RWPE1 (cell line): Measurements from ENCODE around the gene ARMC7.
"Not testable (repeated sequence)": the region's sequence is repeated elsewhere in the genome, so short reads cannot be mapped to it uniquely, and the experiment has no call there.

Experiments
- CTCF ChIA-PET: fragments of 350-600 bp; sonication (Branson Sonifier 250); formaldehyde crosslinking; extraction: SDS; loops from one replicate; lab custom pipeline; 2021; lab: Yijun Ruan, JAX
- POLR2A ChIA-PET: fragments of 400-600 bp; formaldehyde crosslinking; extraction: SDS; loops from one replicate; lab custom pipeline; 2020; ENCODE audit warnings: antibody characterized with exemption; ENCODE audit not compliant: low non-redundant PET; lab: Yijun Ruan, JAX
- DNase-seq: peaks from one replicate; pipeline ENCODE4 v3.0.0; 2012; ENCODE audit warnings: low spot score
- H3K27ac ChIP-seq: fragments of 450-650 bp; 2 replicates; pipeline ENCODE4 v1.5.1; 2017
- TF ChIP-seq, protein P1 (sequence below): fragments of 450-650 bp; conservative IDR thresholded peaks from 2 replicates; pipeline ENCODE4 v1.5.1; 2017; ENCODE audit warnings: low read depth, mild to moderate bottlenecking

ARMC7 gene

GRCh38 chr17:75069783-75070182, 40.0 kb upstream of the ARMC7 start:
- DNase-seq, result peak; percentile 54
- POLR2A ChIA-PET, result interaction anchor here (0.6 to 0.7 kb wide), 2 partner anchors 34 to 133 kb away, joined by 3 to 7 read pairs; no protein-coding TSS in a partner anchor
- TF ChIP-seq, protein P1, sequence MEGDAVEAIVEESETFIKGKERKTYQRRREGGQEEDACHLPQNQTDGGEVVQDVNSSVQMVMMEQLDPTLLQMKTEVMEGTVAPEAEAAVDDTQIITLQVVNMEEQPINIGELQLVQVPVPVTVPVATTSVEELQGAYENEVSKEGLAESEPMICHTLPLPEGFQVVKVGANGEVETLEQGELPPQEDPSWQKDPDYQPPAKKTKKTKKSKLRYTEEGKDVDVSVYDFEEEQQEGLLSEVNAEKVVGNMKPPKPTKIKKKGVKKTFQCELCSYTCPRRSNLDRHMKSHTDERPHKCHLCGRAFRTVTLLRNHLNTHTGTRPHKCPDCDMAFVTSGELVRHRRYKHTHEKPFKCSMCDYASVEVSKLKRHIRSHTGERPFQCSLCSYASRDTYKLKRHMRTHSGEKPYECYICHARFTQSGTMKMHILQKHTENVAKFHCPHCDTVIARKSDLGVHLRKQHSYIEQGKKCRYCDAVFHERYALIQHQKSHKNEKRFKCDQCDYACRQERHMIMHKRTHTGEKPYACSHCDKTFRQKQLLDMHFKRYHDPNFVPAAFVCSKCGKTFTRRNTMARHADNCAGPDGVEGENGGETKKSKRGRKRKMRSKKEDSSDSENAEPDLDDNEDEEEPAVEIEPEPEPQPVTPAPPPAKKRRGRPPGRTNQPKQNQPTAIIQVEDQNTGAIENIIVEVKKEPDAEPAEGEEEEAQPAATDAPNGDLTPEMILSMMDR, result peak; percentile 64
- no peak overlapping the region for H3K27ac ChIP-seq
- CTCF ChIA-PET, result interaction anchor here (0.5 to 4.0 kb wide), 10 partner anchors 9 to 132 kb away, joined by 3 to 40 read pairs (median 5); partner anchors contain the start of gene NT5C

- CTCF ChIA-PET, result interaction anchor here (0.5 to 4.0 kb wide), 7 partner anchors 13 to 347 kb away, joined by 3 to 40 read pairs (median 5); no protein-coding TSS in a partner anchor
- H3K27ac ChIP-seq, DNase-seq, POLR2A ChIA-PET: not testable (repeated sequence)
Measured at GRCh38 chr17:75071478-75072271, 38.1 kb upstream of the ARMC7 start.

GRCh38 chr17:75072909-75073308, 36.9 kb upstream of the ARMC7 start:
- POLR2A ChIA-PET, DNase-seq: not testable (repeated sequence)
- CTCF ChIA-PET, result interaction anchor here (0.7 to 1.9 kb wide), 4 partner anchors 12 to 116 kb away, joined by 3 to 9 read pairs (median 4); no protein-coding TSS in a partner anchor
- peak overlapping the region; percentile 69 for H3K27ac ChIP-seq

DNA sequence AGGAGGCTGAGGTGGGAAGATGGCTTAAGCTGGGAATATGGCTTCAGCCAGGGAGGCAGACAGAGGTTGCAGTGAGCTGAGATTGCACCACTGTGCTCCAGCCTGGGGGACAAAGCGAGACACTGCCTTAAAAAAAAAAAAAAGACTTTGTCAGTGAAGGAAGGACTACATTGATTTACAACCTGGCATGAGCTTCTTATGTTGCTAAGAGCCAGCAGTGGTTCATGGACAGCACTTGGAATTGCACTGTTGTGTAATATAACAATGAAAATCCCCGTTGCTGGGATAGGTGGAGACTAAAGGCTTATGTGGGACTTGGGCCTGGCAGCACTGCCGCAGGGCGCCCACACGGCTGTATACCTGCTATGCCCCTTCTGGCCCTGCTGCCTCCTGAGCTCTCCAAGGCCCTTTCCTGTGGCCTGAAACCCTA, 36.1 kb upstream of the ARMC7 start:
- ChIA-PET POLR2A (no interaction called here), CTCF (interaction anchor here (0.7 to 1.9 kb wide), 4 partner anchors 11 to 115 kb away, joined by 3 to 9 read pairs (median 4); no protein-coding TSS in a partner anchor)
- H3K27ac ChIP-seq, result peak overlapping the region; percentile 69
- TF ChIP-seq, protein P1, result no peak
- DNase-seq, result no peak

DNA sequence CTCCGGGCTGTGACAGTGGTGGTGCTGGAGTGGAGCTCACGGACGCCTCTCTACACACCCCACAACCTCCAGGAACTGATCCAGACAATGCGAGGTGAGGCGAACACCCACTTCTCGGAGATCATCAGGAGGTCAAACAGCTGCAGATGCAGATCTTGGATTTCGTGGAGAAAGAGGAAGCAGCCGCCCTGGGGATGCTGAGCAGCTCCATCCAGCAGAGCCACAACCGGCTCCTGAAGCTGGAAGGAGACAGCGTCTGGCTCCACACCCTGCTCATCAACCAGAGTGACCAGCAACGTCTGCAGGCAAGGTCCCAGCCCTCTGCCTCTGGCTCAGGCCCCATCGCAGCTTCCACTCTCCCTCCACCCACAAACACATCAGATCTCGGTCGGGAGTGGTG, 35.2 kb upstream of the ARMC7 start:
- ChIA-PET CTCF (interaction anchor here (1.3 to 1.9 kb wide), 2 partner anchors 31 to 40 kb away, joined by 4 to 9 read pairs; no protein-coding TSS in a partner anchor), POLR2A (no interaction called here)
- DNase-seq, result no peak
- TF ChIP-seq, protein P1, result no peak
- H3K27ac ChIP-seq, result peak overlapping the region; percentile 69

DNA sequence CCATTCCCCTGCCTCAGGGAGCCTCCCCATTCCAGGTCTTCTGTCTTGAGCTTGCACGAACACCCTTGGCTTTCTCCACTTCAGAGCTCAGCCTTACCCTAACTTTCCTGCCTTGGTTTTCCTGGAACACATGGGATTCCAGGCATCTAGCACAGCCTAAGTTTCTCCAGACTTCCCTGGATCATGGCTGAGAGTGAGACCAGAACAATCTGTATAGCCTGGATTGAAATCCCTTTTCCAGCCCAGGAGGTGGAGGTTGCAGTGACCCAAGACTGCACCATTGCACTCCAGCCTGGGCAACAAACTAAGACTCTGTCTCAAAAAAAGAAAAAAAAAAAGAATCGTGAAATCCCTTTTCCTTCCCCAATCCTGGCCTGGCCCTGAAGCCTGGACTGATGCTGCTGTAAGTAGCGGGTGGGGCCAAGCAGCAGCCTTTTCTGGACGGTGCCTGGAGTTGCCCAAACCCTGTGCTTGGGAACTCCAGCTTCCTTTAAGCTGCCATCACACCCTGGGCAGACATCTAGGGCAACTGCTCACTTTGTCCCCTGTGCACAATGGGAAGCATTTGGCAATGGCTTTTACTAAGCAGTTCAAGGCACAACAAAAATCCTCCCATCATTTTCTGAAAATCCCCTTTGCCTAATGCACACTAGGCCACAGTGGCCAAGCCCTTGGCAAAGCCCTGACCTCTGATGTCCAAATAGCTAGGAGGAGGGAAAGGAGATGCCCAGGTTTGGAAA, 34.0 kb upstream of the ARMC7 start:
- H3K27ac ChIP-seq, result peak overlapping the region; percentile 51
- no peak for DNase-seq
- POLR2A ChIA-PET, result interaction anchor here (0.6 kb wide), 1 partner anchor 11 kb away, joined by 4 read pairs; no protein-coding TSS in a partner anchor
- TF ChIP-seq, protein P1, result no peak
- CTCF ChIA-PET, result interaction anchor here (0.6 to 1.0 kb wide), 4 partner anchors 25 to 141 kb away, joined by 3 to 8 read pairs (median 4); no protein-coding TSS in a partner anchor

GRCh38 chr17:75077072-75077495, 32.7 kb upstream of the ARMC7 start:
- CTCF ChIA-PET, result no interaction called here
- POLR2A ChIA-PET, result no interaction called here
- H3K27ac ChIP-seq, result no peak overlapping the region; the same call in 1 of the 2 replicates
- no peak for DNase-seq
- TF ChIP-seq, protein P1, result no peak
